HG03097 (cell line): ENCODE results near the gene HEATR5B.
"Not testable (repeated sequence)": the region's sequence is repeated elsewhere in the genome, so short reads cannot be mapped to it uniquely, and the experiment has no call there.

ENCODE experiments used
- ATAC-seq: cut with Tn5 transposase; IDR thresholded peaks from one replicate; pipeline ENCODE4 v1.9.1; 2021; ENCODE audit not compliant: unreplicated experiment, low FRiP score

HEATR5B gene

GRCh38 chr2:37070931-37071330 lies 13.2 kb downstream of the HEATR5B start:
- ATAC-seq: no peak

GRCh38 chr2:37068686-37069085 lies 15.5 kb downstream of the HEATR5B start:
- ATAC-seq: no peak

GRCh38 chr2:37061776-37062175 lies 22.4 kb downstream of the HEATR5B start:
- ATAC-seq: no peak

GRCh38 chr2:37061013-37061711 lies 23.0 kb downstream of the HEATR5B start:
- ATAC-seq: no peak

GRCh38 chr2:37060446-37060845 lies 23.7 kb downstream of the HEATR5B start:
- no peak for ATAC-seq

GRCh38 chr2:37059841-37060240 lies 24.3 kb downstream of the HEATR5B start:
- ATAC-seq: no peak

- no peak for ATAC-seq
These were observed 31.4 kb downstream of the HEATR5B start for GRCh38 chr2:37052600-37053332.

- no peak for ATAC-seq
These were observed 44.6 kb downstream of the HEATR5B start for GRCh38 chr2:37039580-37039979.

- ATAC-seq: no peak
These were observed 46.4 kb downstream of the HEATR5B start for GRCh38 chr2:37037771-37038170.

GRCh38 chr2:37029758-37030157 lies 54.4 kb downstream of the HEATR5B start:
- ATAC-seq: no peak

GRCh38 chr2:37026050-37026449 lies 58.1 kb downstream of the HEATR5B start:
- ATAC-seq: no peak

- ATAC-seq: no peak
These were observed 63.0 kb downstream of the HEATR5B start for GRCh38 chr2:37020887-37021796.

- no peak for ATAC-seq
These were observed 63.8 kb downstream of the HEATR5B start for GRCh38 chr2:37020212-37020886.

GRCh38 chr2:37013315-37013641 lies 70.9 kb downstream of the HEATR5B start:
- ATAC-seq: peak; percentile 12

GRCh38 chr2:37011130-37011529 lies 73.0 kb downstream of the HEATR5B start:
- ATAC-seq: peak; percentile 45

- ATAC-seq: peak; percentile 98
These were observed 78.9 kb downstream of the HEATR5B start for GRCh38 chr2:37005118-37005868.

GRCh38 chr2:37000988-37001556 lies 83.1 kb downstream of the HEATR5B start:
- no peak for ATAC-seq

- no peak for ATAC-seq
These were observed 83.9 kb downstream of the HEATR5B start for GRCh38 chr2:37000318-37000717.

- ATAC-seq: not testable (repeated sequence)
These were observed 84.8 kb downstream of the HEATR5B start for GRCh38 chr2:36999416-36999815.
